ENCODE measurements around the gene NIPBL.
"Not testable (repeated sequence)": the region's sequence is repeated elsewhere in the genome, so short reads cannot be mapped to it uniquely, and the experiment has no call there.

Gene NIPBL

GRCh38 chr5:36879274-36880033 lies 2.9 kb downstream of the NIPBL start:
- no peak for DNase-seq

GRCh38 chr5:36880761-36881160 lies 4.2 kb downstream of the NIPBL start:
- DNase-seq = no peak

GRCh38 chr5:36881304-36881703 lies 4.7 kb downstream of the NIPBL start:
- no peak for DNase-seq

GRCh38 chr5:36881807-36882206 lies 5.2 kb downstream of the NIPBL start:
- DNase-seq = no peak

GRCh38 chr5:36882250-36882649 lies 5.7 kb downstream of the NIPBL start:
- DNase-seq = no peak

GRCh38 chr5:36883894-36884462 lies 7.4 kb downstream of the NIPBL start:
- no peak for DNase-seq

- no peak for DNase-seq
Observed at GRCh38 chr5:36885149-36885548, 8.6 kb downstream of the NIPBL start.

- peak; percentile 3 for DNase-seq
Observed at GRCh38 chr5:36885566-36886485, 9.3 kb downstream of the NIPBL start.

GRCh38 chr5:36886791-36887190 lies 10.2 kb downstream of the NIPBL start:
- DNase-seq = no peak

- DNase-seq = peak; percentile 27
Observed at GRCh38 chr5:36887532-36887931, 11.0 kb downstream of the NIPBL start.

- DNase-seq = no peak
Observed at GRCh38 chr5:36888303-36888702, 11.7 kb downstream of the NIPBL start.

- no peak for DNase-seq
Observed at GRCh38 chr5:36889264-36889663, 12.7 kb downstream of the NIPBL start.

GRCh38 chr5:36891266-36891665 lies 14.7 kb downstream of the NIPBL start:
- no peak for DNase-seq

GRCh38 chr5:36892085-36892830 lies 15.7 kb downstream of the NIPBL start:
- not testable (repeated sequence) for DNase-seq

- DNase-seq = no peak
Observed at GRCh38 chr5:36894954-36895353, 18.4 kb downstream of the NIPBL start.

- DNase-seq = no peak
Observed at GRCh38 chr5:36896476-36896875, 19.9 kb downstream of the NIPBL start.

GRCh38 chr5:36897616-36898015 lies 21.0 kb downstream of the NIPBL start:
- DNase-seq = peak; percentile 0

- DNase-seq = no peak
Observed at GRCh38 chr5:36899860-36900259, 23.3 kb downstream of the NIPBL start.

- no peak for DNase-seq
Observed at GRCh38 chr5:36900283-36900682, 23.7 kb downstream of the NIPBL start.

GRCh38 chr5:36901077-36901476 lies 24.5 kb downstream of the NIPBL start:
- not testable (repeated sequence) for DNase-seq

- DNase-seq = no peak
Observed at GRCh38 chr5:36901856-36902255, 25.3 kb downstream of the NIPBL start.

- DNase-seq = no peak
Observed at GRCh38 chr5:36902353-36902752, 25.8 kb downstream of the NIPBL start.

GRCh38 chr5:36904677-36905076 lies 28.1 kb downstream of the NIPBL start:
- no peak for DNase-seq
